Activated naive CD4-positive, alpha-beta T cell treated with Interleukin-2 at 50 U/mL for 16 hours (primary cell): ENCODE results near the gene APPL1.
"Not testable (repeated sequence)": the region's sequence is repeated elsewhere in the genome, so short reads cannot be mapped to it uniquely, and the experiment has no call there.

Experiments
- DNase-seq: peaks from one replicate; pipeline ENCODE4 v3.0.0-alpha.2; 2020

APPL1 gene

DNA sequence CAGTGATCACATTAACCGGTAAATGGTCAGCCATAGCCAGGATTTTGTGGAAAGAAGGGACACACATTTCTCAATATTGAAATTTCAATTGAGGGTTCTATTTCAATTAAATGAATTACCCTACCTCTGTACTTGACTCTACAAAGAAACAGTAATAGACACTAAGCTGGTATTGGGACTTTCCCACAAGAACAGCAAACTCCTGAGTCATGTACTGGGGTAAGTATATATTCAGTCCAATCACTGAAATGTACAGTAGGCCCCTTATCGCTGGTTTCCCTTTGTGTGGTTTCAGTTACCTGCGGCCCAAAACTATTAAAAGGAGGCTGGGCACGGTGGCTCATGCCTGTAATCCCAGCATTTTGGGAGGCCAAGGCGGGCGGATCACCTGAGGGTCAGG is 47.3 kb downstream of the APPL1 start:
- DNase-seq, result no peak

DNA sequence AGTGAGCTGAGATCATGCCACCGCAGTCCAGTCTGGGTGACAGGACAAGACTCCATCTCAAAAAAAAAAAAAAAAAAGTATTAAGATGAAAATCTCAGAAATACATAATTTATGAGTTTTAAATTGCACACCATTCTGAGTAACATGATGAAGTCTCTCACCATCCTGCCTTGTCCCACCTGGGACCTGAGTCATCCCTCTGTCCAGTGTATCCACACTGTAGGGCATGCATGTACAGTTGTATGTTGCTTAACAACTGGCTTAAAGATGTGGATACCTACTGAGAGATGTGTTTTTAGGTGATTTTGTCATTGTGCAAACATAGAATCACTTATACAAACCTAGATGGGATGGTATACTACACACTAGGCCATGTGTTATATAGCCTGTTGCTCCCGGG is 47.9 kb downstream of the APPL1 start:
- DNase-seq, result no peak

DNA sequence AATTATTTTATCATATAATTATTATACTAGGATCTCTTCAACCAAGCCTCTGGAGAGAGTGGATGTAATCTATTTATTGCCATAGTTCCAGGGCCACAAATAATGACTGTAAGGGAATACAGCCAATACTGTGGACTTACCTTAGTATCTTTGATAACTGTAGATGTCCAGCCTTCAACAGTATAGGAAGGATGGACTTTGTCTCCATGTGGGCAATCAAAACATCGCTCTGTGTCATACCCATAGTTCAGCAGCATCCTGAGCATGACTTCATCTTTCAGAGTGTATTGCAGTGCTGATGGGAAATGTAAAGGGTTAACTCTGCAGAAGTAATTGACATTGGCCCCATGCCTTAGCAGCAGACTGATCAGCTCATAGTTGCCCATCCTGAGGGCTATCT is 50.7 kb downstream of the APPL1 start:
- no peak for DNase-seq

DNA sequence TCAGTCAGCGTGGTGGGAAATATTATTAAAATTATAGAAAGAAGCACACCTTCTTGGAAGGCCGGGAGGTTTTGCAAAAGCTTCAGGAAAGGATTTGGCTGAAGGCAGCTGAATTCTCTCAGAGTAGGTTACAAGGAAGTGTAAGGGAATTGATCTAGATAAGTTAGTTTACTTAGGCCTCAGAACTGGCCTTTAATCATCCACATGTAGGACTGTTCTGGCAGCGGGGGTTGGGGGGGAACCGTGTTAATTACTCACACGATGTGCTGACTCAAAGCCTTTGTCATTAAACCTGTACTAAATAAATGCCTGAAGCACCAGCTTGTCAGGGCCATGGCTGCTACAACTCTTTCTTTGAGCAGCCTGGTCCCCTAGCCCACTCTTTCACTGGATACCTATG is 52.2 kb downstream of the APPL1 start:
- no peak for DNase-seq

DNA sequence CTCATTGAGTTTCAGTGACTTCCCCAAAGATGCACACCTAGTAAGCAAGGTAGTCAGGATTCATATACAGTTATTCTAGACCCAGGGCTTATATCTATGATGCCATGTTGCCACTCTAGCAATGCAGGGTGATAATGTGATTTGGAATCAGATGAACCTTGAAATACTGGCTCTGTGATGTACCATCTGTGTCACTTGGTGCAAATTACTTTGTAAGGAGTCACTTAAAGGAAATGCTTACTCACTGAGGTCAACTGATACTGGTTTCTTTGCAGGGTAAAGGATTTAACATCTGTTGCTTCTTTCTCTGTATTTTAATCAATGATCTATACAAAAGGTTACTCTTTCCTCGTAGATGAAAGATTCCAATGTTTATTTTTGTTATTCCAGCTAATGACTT is 54.2 kb downstream of the APPL1 start:
- no peak for DNase-seq

DNA sequence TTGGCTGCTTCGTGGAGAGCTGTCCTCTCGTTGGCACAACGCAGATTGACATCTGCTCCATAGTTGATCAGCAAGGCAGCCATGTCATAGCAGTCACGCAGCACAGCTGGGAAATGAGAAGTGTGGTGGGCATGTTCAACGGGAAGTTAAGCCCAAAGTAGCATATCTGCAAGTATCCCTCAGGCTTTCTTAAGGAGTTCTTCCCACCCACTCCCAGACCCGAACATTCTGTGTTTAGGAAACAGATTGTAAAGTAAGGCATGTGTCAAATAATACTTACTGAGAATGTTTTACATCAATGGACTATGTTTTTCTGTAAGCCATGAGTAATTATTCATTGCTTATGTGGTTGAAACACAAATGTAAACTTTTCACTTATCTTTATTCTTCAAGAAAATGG is 55.8 kb downstream of the APPL1 start:
- no peak for DNase-seq

DNA sequence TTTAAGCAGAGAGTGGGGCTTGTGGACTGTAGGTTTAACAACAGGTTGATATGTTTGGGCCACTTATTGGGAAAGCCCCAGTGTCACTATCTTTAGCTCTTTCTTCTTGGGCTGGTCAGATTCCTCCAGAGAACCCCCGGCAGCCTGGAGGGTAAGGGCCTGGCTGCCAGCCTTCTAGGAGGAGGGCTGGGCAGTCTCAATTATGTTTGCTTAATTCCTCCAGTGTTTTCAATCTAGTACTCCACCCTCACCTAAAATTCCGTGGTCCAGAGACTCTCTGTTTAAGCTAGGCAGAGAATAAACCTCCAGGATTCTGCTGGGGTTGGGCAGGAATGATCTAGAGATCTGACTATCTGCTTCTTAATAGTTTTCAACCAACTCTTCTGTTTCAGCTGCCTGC is 59.7 kb downstream of the APPL1 start:
- DNase-seq, result no peak

DNA sequence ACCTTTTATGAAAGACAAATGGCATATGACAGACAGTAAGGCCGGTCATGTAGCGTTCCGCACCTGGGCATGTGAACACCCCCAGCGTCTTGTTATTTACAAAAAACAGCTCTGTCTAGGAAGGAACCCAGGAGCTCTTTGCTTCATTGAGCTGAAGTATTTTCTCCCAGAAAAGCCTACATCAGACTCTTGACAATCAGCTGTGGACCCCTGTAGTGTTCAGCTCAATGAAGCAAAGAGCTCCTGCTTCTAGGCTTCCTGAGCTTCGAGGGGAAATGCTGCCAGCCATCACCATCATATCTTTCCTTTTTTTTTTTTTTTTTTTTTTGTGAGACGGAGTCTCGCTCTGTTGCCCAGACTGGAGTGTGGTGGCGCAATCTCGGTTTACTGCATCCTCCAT is 60.9 kb downstream of the APPL1 start:
- no peak for DNase-seq

DNA sequence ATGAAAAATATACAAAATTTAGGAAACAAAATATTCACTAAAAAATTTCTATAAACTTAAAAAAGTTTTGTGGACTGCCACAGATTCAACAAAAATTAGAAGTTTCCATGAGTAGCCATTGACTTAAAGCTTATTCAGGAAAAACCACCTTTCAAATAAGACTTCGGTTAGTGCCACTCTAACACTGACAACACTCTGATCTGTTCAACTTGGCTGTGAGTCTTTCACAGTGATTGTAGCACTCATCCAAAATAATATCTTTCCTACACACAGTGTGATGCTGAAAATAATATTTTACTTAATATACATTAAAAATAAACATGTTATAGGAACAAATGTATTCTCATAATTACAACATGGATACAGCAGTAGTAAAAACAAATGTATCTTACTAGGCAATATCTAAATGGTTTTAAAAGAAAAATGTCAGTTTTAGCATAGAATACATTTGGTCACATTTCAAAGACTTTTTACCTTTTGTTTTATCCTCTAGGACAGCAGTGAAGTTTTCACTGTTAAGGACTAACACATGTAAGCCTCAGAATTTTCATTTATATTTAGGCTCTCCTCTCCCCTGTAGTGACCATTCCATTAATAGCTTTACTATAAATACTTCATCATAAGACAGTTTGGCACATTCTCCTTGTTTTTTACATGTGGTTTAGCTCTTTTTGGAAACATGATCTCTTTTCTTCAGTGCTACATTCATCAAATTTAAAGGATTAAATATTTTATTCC is 64.8 kb downstream of the APPL1 start, which contains the start of gene ASB14:
TSS of gene ASB14 (minus strand) at position 527 of the 738 bp plus-strand sequence. CDS start 652 bp downstream, outside the sequence.
- no peak for DNase-seq

DNA sequence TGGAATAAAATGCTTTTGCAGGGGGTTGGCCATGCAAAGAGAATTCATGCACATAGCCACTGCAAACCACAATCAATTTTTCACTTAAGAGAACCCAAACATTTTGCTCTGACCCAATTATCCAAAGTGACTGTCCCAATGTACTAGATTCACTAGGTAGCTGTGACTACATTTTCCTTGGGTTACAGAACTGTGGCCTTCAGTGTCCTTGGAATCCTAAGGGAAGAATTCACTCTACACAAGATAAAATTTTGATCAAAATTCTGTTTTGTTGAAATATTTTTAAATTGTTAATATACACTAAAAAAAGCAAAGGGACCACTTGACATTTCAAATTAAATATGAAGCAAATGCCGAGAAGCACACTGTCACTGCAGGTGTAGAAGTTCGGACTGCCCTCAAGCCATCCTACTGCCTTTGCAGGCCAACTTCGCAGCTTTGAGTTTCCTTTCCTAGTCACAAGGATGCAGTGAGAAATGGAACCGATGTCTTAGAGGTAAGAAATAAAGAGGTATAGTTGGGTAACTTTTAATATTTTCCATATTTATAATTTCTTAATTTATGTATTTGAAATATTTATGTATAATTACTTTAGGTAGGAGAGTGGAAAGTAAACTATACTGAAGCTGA is 65.5 kb downstream of the APPL1 start:
- no peak for DNase-seq

DNA sequence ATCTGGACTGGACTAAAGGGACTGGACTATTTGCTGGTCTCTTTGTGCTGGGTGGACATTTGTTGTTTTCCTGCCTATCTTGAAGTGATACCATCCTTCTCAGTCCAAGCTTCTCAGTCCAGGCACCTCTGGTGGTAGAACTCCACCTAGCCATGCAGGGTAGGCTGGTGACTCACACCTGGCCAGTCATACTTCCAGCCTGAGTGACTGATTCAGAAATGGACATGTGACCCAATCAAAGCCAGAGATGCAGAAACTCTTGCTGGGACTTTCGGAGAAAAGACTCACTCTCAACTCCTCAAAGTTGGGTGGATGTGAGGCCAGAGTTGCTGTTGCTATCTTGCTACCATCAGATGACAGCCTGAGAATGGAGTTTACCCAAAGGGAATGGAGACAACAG is 70.5 kb downstream of the APPL1 start:
- DNase-seq, result no peak

DNA sequence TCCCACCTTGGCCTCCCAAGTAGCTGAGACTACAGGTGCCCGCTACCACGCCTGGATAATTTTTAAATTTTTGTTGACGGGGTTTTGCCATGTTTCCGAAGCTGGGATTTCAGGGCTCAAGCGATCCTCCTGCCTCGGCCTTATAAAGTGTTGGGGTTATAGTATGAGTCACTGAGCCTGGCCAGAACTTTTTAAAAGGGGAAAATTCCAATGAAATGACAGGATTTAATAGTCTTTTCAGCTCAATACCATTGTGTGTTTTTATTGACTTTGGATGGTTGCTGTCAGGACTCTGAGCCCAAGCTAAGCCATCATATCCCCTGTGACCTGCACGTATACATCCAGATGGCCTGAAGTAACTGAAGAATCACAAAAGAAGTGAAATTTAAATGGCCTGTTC is 76.0 kb downstream of the APPL1 start:
- not testable (repeated sequence) for DNase-seq

DNA sequence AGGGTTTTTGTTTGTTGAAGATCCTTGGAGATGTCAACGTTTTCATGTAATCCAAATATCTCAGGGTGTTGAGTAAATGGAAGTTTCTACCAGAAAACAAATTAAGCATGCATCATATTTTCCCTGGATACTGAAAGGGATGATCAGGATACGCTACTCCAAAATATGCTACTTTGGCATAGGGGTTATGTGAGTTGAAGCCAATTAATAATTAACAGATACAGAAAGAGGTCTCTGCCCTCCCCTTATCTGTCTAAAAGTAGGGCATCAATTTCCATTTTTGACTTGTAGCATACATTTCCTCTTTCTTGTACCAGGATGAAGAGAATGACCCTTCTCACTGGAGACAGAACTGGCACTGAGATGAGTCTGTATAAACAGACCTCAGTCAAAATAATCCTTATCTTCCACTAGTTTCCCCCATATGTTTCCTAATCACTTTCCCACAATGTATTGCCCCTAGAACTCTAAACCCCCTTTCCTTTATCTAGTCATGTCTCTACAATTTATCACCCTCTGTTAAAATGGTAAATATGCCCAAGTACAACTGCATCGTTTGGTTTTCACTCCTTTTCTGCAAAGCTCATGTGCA is 82.3 kb downstream of the APPL1 start:
- DNase-seq, result no peak

DNA sequence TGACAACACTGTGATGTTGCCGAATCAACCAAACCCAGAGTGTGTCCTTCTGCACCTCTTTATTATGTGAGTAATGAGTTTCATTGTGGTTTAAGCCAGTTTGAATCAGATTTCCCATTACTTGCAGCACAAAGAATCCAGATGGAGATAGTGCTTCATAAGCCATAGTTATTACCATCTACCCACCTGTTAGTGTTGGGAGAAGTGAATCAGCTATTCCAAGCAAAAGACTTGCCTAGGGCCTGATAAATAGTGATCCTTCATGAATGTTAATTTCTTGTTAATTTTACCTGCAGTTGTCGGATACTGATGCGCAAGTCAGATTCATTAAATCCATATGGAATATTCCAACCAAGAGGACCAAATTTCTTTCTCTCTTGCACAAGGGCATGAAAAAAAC is 86.7 kb downstream of the APPL1 start:
- no peak for DNase-seq
